GM12801 (cell line): Measurements from ENCODE around the gene STARD7.

ENCODE experiments used
- TF ChIP-seq, protein P1 (sequence below): IDR thresholded peaks from one replicate; pipeline ENCODE4 v1.5.1; 2011; ENCODE audit warnings: control low read depth; ENCODE audit not compliant: insufficient read length; ENCODE audit errors: extremely low read depth

The STARD7 gene

DNA sequence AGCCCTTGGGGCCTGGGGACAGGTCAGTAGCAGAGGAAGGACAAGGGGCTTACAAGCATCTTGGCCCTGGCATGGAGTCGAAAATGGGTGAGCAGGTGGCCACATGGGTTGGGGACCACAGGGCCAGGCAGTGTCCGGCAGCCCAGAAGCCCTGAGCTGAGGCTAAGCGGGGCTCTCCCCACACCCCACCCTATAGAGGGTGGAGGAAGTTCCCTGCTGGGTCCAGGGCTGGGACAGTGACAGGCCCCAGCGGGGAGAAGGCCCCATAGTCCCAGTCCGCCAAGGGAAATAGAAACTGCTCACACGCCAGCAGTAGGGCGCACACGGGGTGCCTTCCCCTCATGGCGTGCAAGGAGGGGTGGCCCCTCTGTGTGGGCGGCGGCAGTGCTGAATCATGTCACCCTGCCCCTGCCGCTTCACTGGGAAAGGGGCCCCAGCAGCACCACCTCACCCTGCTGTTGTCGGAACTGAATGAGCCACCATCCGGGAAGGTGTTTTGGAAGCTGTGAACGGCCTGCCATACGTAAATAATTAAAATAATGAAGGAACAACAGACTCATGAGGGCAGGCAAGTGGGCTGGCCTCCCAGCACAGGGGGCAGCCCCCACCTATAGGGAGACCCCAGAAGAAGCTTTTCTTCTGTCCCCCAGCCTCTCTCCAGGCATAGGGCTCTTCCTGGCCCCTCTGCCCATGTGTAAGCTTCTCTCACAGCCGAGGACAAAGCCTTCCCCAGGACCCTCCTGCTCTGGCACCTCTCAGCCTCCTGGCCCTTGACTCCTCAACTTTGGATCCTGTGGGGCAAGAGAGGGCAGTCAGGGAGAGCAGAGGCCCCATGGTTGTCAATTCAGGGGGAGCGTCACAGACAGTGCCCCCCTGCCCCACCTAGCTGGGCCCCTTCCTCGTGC, 50.7 kb downstream of the STARD7 start:
- TF ChIP-seq, protein P1, sequence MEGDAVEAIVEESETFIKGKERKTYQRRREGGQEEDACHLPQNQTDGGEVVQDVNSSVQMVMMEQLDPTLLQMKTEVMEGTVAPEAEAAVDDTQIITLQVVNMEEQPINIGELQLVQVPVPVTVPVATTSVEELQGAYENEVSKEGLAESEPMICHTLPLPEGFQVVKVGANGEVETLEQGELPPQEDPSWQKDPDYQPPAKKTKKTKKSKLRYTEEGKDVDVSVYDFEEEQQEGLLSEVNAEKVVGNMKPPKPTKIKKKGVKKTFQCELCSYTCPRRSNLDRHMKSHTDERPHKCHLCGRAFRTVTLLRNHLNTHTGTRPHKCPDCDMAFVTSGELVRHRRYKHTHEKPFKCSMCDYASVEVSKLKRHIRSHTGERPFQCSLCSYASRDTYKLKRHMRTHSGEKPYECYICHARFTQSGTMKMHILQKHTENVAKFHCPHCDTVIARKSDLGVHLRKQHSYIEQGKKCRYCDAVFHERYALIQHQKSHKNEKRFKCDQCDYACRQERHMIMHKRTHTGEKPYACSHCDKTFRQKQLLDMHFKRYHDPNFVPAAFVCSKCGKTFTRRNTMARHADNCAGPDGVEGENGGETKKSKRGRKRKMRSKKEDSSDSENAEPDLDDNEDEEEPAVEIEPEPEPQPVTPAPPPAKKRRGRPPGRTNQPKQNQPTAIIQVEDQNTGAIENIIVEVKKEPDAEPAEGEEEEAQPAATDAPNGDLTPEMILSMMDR = no peak

DNA sequence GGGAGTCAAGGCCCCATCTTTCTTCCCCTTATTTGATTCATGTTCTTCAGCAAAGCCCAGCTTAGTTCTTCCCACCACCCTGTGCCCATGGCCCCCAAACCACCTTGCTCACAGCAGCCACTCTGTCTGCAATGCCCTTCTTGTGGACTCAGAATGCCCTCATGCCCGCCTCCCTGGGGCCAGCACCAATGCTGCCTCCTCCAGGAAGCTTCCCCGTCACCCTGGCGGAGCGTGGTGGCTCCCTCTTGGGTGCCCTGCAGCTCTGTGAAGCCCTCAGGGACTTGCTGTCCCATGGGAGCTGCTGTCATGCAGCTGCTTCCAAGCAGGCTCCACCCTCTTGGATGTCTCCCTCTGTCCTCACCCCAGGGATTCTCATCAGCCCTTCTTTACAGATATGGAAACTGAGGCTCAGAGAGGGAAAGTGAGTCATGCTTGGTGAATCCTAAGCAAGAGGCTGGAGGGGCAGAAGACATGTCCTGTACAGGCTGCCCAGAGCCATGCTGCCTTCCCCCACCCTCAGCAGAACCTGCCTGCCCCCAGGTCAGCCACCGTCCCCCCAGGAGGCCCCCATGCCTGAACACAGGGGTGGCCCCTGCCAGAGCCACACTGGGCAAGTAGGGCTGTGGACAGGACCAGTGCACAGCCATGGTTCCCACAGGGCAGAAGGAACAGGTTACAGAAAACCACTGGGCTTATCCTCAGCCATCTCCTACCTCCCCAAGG, 51.5 kb downstream of the STARD7 start:
- TF ChIP-seq, protein P1 = no peak

DNA sequence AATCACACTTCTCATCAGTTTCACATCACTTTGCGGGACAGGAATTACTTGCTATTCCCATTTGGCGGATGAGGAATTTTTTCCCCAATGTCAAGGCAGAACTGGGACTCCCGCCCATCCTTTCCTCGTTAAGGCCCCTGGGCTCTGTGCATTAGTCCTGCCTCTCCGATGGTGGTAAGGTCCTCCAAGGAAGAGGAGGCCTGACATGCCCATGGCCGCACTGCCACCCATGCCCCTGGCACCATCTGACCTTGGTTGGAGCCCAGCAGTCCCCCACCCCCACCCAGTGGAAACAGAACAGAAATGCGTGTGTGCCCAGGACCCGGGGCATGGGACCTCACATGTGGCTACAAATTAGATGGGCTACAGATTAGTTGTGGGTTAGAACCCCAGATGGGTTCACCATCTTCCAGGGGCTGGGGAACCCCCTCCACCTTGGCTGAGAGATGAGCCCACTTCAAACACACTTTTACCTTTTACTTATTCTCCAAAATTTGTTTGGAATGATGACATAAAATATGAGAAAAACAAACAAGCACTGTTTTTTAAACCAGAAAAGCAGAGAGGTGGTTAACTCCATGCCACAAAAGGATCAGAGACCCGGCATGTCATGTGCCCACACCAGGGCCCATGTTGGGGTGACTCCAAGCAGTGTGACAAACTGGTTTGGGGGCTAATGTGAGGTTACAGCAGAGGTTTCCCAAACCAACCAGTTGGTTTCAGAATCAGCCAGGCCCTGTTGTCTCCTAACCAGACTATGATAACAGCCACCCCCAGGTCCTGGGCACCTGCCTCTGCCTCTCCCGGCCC, 52.4 kb downstream of the STARD7 start:
- TF ChIP-seq, protein P1 = no peak

DNA sequence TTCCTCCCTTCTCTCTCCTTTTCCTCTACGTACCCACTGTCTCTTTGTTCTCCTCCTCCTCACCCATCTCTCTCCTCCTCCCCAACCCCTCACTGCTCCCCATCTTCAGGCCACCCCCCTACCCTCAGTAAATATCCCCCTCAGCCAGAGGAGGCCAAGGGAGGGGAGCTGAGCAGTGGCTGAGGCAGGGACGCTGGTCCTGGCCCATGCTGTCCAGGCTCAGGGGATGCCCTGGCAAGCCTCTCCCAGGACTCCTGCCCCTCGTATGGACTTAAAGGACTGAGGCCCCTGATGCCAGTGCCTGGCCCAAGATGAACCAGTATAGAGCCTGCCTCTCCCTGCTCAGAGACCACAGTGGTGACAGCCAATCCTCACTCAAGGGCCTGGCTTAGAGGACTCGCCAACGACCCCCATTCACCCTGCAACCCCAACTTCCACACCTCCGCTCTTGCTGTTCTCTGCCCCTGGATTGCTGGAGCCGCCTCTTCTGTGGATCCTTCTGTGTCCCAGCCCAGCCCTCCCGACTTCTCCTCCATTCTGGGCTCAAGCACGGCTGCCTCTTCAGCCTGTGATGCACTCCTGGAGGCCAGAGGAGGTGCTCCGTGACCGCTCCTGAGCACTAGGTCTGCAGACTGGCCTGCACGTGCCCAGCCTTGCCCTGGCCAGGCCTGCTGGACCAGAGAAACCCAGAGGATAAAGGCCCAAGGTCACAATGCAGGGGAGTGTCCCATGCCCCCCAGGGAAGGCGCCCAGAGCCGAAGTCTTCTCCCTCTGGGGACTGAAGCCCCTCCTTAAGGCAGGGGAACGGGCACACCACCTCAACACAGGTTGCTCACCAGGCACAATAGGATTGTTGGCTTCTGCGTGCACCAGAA, 53.9 kb downstream of the STARD7 start:
- TF ChIP-seq, protein P1 = no peak

DNA sequence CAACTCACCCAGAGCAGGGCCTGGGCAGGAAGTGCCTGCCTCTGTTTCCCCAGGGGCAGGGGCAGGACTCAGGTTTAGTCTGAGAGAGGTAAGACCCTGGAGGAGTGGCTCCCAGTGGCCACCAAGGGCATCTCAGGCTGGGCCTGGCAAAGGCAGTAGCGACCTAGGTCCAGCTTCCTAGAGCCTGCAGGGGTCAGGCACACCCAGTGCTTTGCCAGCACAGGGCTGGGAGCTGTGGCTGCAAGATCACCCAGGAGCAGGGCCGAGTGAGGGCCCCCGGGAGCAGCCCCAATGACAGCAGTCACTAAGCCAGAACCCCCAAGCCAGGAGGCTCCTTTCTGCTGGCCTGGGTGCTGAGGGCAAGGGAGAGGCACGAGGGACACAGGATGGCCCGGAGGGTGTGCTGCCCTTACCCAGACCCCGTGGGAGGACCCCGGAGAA, 54.6 kb downstream of the STARD7 start:
- TF ChIP-seq, protein P1 = no peak

DNA sequence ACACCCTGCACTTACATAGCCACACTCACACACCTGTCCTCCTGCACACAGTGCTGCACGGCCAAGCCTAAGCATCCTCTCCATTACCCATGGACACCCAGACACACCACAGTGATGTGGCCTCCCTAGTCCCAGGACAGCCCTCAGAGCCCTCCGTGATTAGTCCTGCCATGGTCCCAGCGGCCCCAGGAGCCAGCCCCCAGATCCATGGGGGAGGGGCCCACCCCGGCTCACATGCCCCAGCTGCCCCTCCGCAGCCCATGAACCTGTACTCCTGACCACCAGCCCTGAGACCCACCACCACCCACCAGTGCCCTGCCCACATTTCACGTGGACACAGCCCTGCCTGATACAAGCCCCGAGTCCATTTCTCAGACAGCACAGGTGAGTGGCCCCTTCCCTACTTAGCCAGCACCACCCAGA, 55.3 kb downstream of the STARD7 start:
- TF ChIP-seq, protein P1 = no peak
